ENCODE results near the gene SNRK.

SNRK gene

DNA sequence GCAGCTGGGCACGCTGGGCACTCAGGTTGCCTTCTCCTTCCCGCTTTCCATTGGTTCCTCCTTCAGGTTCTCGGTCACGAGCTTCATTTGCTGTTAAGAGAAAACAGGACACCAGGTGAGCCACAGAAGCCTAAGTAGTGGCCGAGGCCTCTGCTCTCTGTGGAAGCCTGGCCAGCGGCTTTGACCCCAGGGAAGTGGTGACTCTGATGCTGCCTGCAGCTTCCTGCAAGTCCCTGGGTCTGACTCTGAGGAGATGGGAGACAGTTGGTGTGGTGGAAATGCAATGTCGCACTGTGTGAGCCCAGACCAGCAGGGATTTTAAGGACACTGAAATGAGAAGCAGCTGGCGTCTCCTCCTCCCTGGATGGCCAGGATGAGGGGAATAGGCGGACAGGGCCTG is 80.5 kb downstream of the SNRK start:
- Histone ChIP-seq H3K27me3 (replicated peaks; ENCODE audit: control insufficient read depth, insufficient read depth, low read length) (no peaks in the 10 kb centered on the region), H3K4me3 (replicated peaks; ENCODE audit: low read depth, low read length) (no peak overlapping the region)
- TF ChIP-seq, protein P1, sequence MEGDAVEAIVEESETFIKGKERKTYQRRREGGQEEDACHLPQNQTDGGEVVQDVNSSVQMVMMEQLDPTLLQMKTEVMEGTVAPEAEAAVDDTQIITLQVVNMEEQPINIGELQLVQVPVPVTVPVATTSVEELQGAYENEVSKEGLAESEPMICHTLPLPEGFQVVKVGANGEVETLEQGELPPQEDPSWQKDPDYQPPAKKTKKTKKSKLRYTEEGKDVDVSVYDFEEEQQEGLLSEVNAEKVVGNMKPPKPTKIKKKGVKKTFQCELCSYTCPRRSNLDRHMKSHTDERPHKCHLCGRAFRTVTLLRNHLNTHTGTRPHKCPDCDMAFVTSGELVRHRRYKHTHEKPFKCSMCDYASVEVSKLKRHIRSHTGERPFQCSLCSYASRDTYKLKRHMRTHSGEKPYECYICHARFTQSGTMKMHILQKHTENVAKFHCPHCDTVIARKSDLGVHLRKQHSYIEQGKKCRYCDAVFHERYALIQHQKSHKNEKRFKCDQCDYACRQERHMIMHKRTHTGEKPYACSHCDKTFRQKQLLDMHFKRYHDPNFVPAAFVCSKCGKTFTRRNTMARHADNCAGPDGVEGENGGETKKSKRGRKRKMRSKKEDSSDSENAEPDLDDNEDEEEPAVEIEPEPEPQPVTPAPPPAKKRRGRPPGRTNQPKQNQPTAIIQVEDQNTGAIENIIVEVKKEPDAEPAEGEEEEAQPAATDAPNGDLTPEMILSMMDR (IDR thresholded peaks at IDR 0.05; ENCODE audit: insufficient read depth, low read length, poor library complexity, severe bottlenecking): no peak

DNA sequence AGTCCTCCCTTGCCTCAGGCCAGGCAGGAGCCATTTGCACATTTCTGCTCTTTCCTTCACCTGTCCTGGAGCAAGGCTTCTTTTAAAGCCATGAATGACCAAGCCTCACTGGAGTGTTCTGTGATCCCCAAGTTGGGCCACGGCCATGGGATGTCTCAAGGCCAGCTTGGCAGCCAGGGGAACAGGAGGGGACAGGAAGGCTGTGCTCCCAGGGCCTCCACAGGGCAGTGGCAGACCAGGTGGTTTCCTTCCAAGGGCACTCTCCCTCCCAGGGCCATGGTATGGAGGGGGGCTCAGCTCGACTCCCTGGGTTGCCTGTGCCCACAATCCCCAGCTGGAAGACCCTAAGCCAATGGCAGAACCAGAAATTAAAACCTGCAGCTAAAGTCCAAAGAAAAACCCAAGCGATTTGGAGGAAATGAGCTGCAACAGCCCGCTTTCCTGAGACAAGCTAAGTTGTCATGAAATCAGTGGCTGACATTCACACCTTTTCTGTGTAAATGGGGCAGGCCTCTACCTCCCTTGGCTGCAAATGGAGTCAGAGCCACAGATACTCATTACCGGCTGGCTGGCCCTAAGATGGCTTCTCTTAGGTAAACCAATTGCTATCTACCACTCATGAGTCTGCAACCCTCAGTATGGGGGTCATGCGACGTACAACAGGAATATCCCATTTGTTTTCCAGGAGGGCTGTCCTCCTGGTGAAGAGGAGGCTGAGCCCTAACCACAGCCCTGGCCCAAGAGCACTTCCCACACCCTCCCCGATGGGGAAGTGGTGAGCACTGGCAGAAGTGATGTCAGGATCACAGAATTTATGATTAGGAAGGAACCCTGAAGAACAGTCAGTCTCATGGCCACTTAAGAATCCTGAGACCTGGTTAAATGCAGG is 83.3 kb downstream of the SNRK start:
- H3K36me3 ChIP-seq (ENCODE audit: control insufficient read depth, insufficient read depth, low read length): no peaks in the 10 kb centered on the region
- TF ChIP-seq, protein P1 (IDR thresholded peaks at IDR 0.05; ENCODE audit: insufficient read depth, low read length, poor library complexity, severe bottlenecking): no peak
- no peak for DNase-seq (ENCODE audit: extremely low read depth, insufficient read length)
- no peak overlapping the region for H3K4me3 ChIP-seq (replicated peaks; ENCODE audit: low read depth, low read length)
- H3K27me3 ChIP-seq (replicated peaks; ENCODE audit: control insufficient read depth, insufficient read depth, low read length): no peaks in the 10 kb centered on the region; the same call in 1 of the 2 replicates

More for the DNA sequence above, 80.5 kb downstream of the SNRK start:
- no peak for DNase-seq (ENCODE audit: extremely low read depth, insufficient read length)
- no peaks in the 10 kb centered on the region for H3K36me3 ChIP-seq (ENCODE audit: control insufficient read depth, insufficient read depth, low read length)

DNA sequence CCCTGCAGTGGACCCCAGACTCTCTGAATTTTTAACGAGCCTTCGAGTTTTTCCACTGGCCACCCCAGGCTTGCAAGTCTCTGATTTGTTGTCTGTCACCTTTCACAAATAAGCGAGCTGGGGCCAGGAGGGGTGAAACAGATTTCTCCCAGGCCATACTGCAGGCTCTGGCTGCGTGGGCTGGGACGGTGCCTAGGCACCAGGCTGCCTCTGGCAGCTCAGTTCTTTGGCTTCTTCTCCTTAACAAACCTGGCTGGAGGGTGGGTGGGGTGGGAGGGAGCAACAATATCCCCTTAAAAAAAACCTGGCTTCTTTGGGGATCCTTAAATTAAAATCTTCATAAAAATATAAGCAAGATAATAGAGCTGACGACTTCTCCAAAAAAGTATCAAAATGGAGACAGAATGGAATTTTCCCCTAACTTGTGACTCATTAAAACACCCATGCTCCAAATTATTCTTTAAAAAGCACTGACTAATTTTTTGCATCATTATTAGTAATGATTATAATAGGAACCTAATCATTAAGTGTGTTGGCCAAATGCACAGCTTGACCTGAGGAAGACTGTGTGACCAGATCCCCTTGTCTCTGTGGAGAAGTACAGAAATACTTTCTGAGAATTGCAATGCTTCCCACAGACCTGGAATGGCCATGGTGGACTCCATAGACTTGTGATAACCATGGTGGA is 84.1 kb downstream of the SNRK start:
- TF ChIP-seq, protein P1 (IDR thresholded peaks at IDR 0.05; ENCODE audit: insufficient read depth, low read length, poor library complexity, severe bottlenecking): no peak
- Histone ChIP-seq H3K4me3 (replicated peaks; ENCODE audit: low read depth, low read length) (no peak overlapping the region), H3K36me3 (ENCODE audit: control insufficient read depth, insufficient read depth, low read length) (no peaks in the 10 kb centered on the region), H3K27me3 (replicated peaks; ENCODE audit: control insufficient read depth, insufficient read depth, low read length) (no peaks in the 10 kb centered on the region; the same call in 1 of the 2 replicates)
- no peak for DNase-seq (ENCODE audit: extremely low read depth, insufficient read length)

DNA sequence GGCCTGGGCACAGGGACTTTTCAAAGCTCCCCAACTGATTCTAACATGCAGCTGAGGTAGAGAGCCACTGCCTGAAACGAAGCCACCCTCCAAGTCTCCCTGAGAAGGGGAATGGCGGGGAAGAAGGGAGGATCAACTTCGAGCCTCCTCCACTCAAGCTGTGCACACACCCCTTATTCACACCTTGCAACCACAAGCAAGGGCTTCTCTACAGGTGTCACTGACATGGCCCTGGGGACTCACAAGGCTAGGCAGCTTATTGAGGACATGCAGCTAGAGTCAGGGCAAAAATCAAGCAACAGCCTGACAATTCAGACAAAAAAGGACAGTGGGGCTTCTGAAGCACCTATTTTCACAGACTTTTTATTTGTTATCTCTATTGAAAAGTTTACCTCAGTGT is 85.2 kb downstream of the SNRK start:
- H3K36me3 ChIP-seq (ENCODE audit: control insufficient read depth, insufficient read depth, low read length): no peaks in the 10 kb centered on the region
- TF ChIP-seq, protein P1 (IDR thresholded peaks at IDR 0.05; ENCODE audit: insufficient read depth, low read length, poor library complexity, severe bottlenecking): no peak
- no peak for DNase-seq (ENCODE audit: extremely low read depth, insufficient read length)
- H3K27me3 ChIP-seq (replicated peaks; ENCODE audit: control insufficient read depth, insufficient read depth, low read length): no peaks in the 10 kb centered on the region; the same call in 1 of the 2 replicates
- H3K4me3 ChIP-seq (replicated peaks; ENCODE audit: low read depth, low read length): no peak overlapping the region

DNA sequence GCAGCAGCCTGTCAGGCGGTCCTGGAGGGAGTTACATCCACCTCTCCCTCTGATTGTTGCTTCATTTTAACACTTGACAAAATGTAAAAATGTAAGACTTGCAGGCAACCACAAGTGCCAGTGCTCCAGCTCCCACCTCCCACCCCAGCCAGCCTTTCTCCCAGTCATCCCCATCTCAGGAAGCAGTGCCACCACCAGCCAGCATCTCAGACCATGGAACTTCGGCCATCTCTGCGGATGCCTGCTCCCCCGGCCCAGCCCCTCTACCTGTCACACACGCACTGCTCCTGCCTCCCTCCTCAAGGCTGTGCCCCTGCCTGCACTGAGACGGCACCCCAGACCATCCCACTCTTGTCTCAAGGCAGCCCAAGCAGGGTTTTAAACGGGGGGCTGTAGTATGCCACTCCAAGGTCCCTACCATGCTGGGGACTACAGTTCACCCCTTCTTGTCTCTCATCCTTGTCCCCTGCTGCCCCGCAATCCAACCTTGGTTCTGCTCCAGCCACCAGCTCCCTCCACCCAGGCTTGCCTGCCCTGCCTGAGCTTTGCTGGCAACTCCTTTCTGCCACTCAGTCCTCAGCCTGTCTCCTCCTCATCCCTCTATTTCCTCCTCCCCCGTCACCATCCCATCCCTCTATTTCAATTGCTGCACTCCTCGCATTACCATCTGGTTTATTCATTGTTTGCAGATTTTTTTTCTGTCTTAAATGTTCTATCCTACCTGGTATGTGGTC is 85.8 kb downstream of the SNRK start:
- H3K4me3 ChIP-seq (replicated peaks; ENCODE audit: low read depth, low read length): no peak overlapping the region
- DNase-seq (ENCODE audit: extremely low read depth, insufficient read length): no peak
- H3K27me3 ChIP-seq (replicated peaks; ENCODE audit: control insufficient read depth, insufficient read depth, low read length): no peaks in the 10 kb centered on the region; the same call in 1 of the 2 replicates
- no peaks in the 10 kb centered on the region for H3K36me3 ChIP-seq (ENCODE audit: control insufficient read depth, insufficient read depth, low read length)
- TF ChIP-seq, protein P1 (IDR thresholded peaks at IDR 0.05; ENCODE audit: insufficient read depth, low read length, poor library complexity, severe bottlenecking): no peak

All from GM06990 (cell line).